ENCODE results near the gene CLP1.
"Not testable (repeated sequence)": the region's sequence is repeated elsewhere in the genome, so short reads cannot be mapped to it uniquely, and the experiment has no call there.

The CLP1 gene

GRCh38 chr11:57667117-57667735 is 9.7 kb downstream of the CLP1 start:
- peak; percentile 94 for DNase-seq (ENCODE audit: low read depth)

- DNase-seq (ENCODE audit: low read depth): no peak
Measured at GRCh38 chr11:57667736-57668433, 10.3 kb downstream of the CLP1 start, which contains the start of gene ZDHHC5. Gene ZDHHC5 (plus strand): TSS chr11:57668114. CDS start chr11:57673091, 4,977 bp downstream.

GRCh38 chr11:57668434-57668782 is 10.8 kb downstream of the CLP1 start:
- DNase-seq (ENCODE audit: low read depth): no peak

- DNase-seq (ENCODE audit: low read depth): no peak
Measured at GRCh38 chr11:57674251-57674650, 16.7 kb downstream of the CLP1 start.

- no peak for DNase-seq (ENCODE audit: low read depth)
Measured at GRCh38 chr11:57675176-57675941, 17.8 kb downstream of the CLP1 start.

GRCh38 chr11:57679396-57679795 is 21.8 kb downstream of the CLP1 start:
- DNase-seq (ENCODE audit: low read depth): no peak

GRCh38 chr11:57680552-57680874 is 23.0 kb downstream of the CLP1 start:
- no peak for DNase-seq (ENCODE audit: low read depth)

- no peak for DNase-seq (ENCODE audit: low read depth)
Measured at GRCh38 chr11:57681168-57681567, 23.6 kb downstream of the CLP1 start.

- not testable (repeated sequence) for DNase-seq (ENCODE audit: low read depth)
Measured at GRCh38 chr11:57690474-57690873, 32.9 kb downstream of the CLP1 start.

GRCh38 chr11:57698843-57699365 is 41.3 kb downstream of the CLP1 start:
- DNase-seq (ENCODE audit: low read depth): no peak

- no peak for DNase-seq (ENCODE audit: low read depth)
Measured at GRCh38 chr11:57699813-57700212, 42.3 kb downstream of the CLP1 start.

- DNase-seq (ENCODE audit: low read depth): no peak
Measured at GRCh38 chr11:57700425-57700824, 42.9 kb downstream of the CLP1 start.

GRCh38 chr11:57703341-57703740 is 45.8 kb downstream of the CLP1 start:
- DNase-seq (ENCODE audit: low read depth): no peak

GRCh38 chr11:57704932-57705331 is 47.4 kb downstream of the CLP1 start:
- DNase-seq (ENCODE audit: low read depth): no peak

- DNase-seq (ENCODE audit: low read depth): not testable (repeated sequence)
Measured at GRCh38 chr11:57705432-57705831, 47.9 kb downstream of the CLP1 start.

GRCh38 chr11:57709802-57710367 is 52.3 kb downstream of the CLP1 start:
- DNase-seq (ENCODE audit: low read depth): no peak

Measured in GM04503 (cell line).